GM19397 (cell line): ENCODE results near the gene TOLLIP.

ENCODE experiments used
- ATAC-seq: cut with Tn5 transposase; IDR thresholded peaks from one replicate; pipeline ENCODE4 v1.9.1; 2021; ENCODE audit warnings: mild to moderate bottlenecking, moderate library complexity; ENCODE audit not compliant: unreplicated experiment

The TOLLIP gene

GRCh38 chr11:1224491-1225385, 84.7 kb downstream of the TOLLIP start:
- ATAC-seq, result no peak
